Testis (tissue), 2 donors: ENCODE results near the gene FSD2.

Source experiments
- CTCF ChIP-seq, 3 experiments: fragments of 450-650 bp in 2 of 3; fragments of 200-600 bp in 1 of 3; sonication (generic) in 1 of 3; IDR thresholded peaks; one replicate each; pipeline ENCODE4 v1.5.1; 2016 to 2019; ENCODE audit warnings: antibody characterized with exemption in 3 of 3, mild to moderate bottlenecking in 2 of 3, moderate library complexity in 1 of 3
- POLR2A ChIP-seq: fragments of 450-650 bp; IDR thresholded peaks from one replicate; pipeline ENCODE4 v1.6.1; 2017; ENCODE audit warnings: antibody characterized with exemption, mild to moderate bottlenecking, moderate library complexity

GRCh38 chr15:82714016-82714415 lies 91.9 kb downstream of the FSD2 start:
- TF ChIP-seq CTCF (IDR thresholded peaks at IDR 0.05) (no peak), POLR2A (no peak)
